Prostate gland (tissue), 2 donors: ENCODE data around the gene MFSD6.

Experiments
- POLR2A ChIP-seq: fragments of 450-650 bp; IDR thresholded peaks from one replicate; pipeline ENCODE4 v1.6.1; 2016; ENCODE audit warnings: antibody characterized with exemption, mild to moderate bottlenecking
- POLR2AphosphoS5 ChIP-seq: sonication (generic); formaldehyde crosslinking; IDR thresholded peaks from one replicate; pipeline ENCODE4 v1.6.1; 2017; ENCODE audit warnings: antibody characterized with exemption
- TF ChIP-seq, protein P1 (sequence below), 4 experiments: fragments of 200-600 bp in 2 of 4; fragments of 450-650 bp in 2 of 4; sonication (generic) in 2 of 4; IDR thresholded peaks; 1 replicate in 3 of 4; 2 replicates in 1 of 4; pipeline ENCODE4 v1.5.1; 2016 to 2019; ENCODE audit warnings: antibody characterized with exemption in 4 of 4, mild to moderate bottlenecking in 2 of 4, moderate library complexity in 2 of 4

- TF ChIP-seq POLR2AphosphoS5 (no peak), POLR2A (no peak)
- TF ChIP-seq, protein P1, sequence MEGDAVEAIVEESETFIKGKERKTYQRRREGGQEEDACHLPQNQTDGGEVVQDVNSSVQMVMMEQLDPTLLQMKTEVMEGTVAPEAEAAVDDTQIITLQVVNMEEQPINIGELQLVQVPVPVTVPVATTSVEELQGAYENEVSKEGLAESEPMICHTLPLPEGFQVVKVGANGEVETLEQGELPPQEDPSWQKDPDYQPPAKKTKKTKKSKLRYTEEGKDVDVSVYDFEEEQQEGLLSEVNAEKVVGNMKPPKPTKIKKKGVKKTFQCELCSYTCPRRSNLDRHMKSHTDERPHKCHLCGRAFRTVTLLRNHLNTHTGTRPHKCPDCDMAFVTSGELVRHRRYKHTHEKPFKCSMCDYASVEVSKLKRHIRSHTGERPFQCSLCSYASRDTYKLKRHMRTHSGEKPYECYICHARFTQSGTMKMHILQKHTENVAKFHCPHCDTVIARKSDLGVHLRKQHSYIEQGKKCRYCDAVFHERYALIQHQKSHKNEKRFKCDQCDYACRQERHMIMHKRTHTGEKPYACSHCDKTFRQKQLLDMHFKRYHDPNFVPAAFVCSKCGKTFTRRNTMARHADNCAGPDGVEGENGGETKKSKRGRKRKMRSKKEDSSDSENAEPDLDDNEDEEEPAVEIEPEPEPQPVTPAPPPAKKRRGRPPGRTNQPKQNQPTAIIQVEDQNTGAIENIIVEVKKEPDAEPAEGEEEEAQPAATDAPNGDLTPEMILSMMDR (IDR thresholded peaks at IDR 0.05), result no peak
Measured at GRCh38 chr2:190493095-190493494, 84.9 kb downstream of the MFSD6 start.
